ENCODE results near the gene DYDC2.
A peak's percentile ranks its signal among the peaks of the same experiment; 100 is the strongest.
"Not testable (repeated sequence)": the region's sequence is repeated elsewhere in the genome, so short reads cannot be mapped to it uniquely, and the experiment has no call there.

DYDC2 gene

GRCh38 chr10:80356563-80356988 lies at the start of gene DYDC2, which contains the start of gene DYDC1:
Gene DYDC2 (plus strand): TSS chr10:80356781. CDS start chr10:80362444, 5,663 bp downstream.
Gene DYDC1 (minus strand): TSS chr10:80356755. CDS start chr10:80352601, 4,154 bp downstream.
- DNase-seq = peak; percentile 5

- no peak for DNase-seq
Measured at GRCh38 chr10:80313523-80313922, 43.1 kb upstream of the DYDC2 start.

- no peak for DNase-seq
Measured at GRCh38 chr10:80315391-80315790, 41.2 kb upstream of the DYDC2 start.

- DNase-seq = no peak
Measured at GRCh38 chr10:80318742-80319141, 37.8 kb upstream of the DYDC2 start.

GRCh38 chr10:80319318-80319717 lies 37.3 kb upstream of the DYDC2 start:
- DNase-seq = no peak

GRCh38 chr10:80319725-80320290 lies 36.8 kb upstream of the DYDC2 start:
- DNase-seq = no peak

- no peak for DNase-seq
Measured at GRCh38 chr10:80320377-80320776, 36.2 kb upstream of the DYDC2 start.

- no peak for DNase-seq
Measured at GRCh38 chr10:80321183-80321582, 35.4 kb upstream of the DYDC2 start.

GRCh38 chr10:80322158-80322557 lies 34.4 kb upstream of the DYDC2 start:
- no peak for DNase-seq

- DNase-seq = no peak
Measured at GRCh38 chr10:80322711-80323110, 33.9 kb upstream of the DYDC2 start.

- DNase-seq = no peak
Measured at GRCh38 chr10:80323311-80323710, 33.3 kb upstream of the DYDC2 start.

GRCh38 chr10:80324086-80324485 lies 32.5 kb upstream of the DYDC2 start:
- no peak for DNase-seq

GRCh38 chr10:80324891-80325364 lies 31.7 kb upstream of the DYDC2 start:
- DNase-seq = no peak

GRCh38 chr10:80333983-80334382 lies 22.6 kb upstream of the DYDC2 start:
- no peak for DNase-seq

- DNase-seq = no peak
Measured at GRCh38 chr10:80344276-80344675, 12.3 kb upstream of the DYDC2 start.

GRCh38 chr10:80344912-80345311 lies 11.7 kb upstream of the DYDC2 start:
- no peak for DNase-seq

GRCh38 chr10:80350251-80350650 lies 6.3 kb upstream of the DYDC2 start:
- DNase-seq = no peak

GRCh38 chr10:80351220-80351619 lies 5.4 kb upstream of the DYDC2 start:
- DNase-seq = no peak

- DNase-seq = no peak
Measured at GRCh38 chr10:80356989-80357850, 639 bp downstream of the DYDC2 start.

- no peak for DNase-seq
Measured at GRCh38 chr10:80357851-80358125, 1.2 kb downstream of the DYDC2 start.

GRCh38 chr10:80358925-80359324 lies 2.3 kb downstream of the DYDC2 start:
- DNase-seq = not testable (repeated sequence)

GRCh38 chr10:80359644-80360043 lies 3.1 kb downstream of the DYDC2 start:
- no peak for DNase-seq

- DNase-seq = no peak
Measured at GRCh38 chr10:80365510-80365909, 8.9 kb downstream of the DYDC2 start.

- DNase-seq = no peak
Measured at GRCh38 chr10:80371467-80371866, 14.9 kb downstream of the DYDC2 start.

GRCh38 chr10:80372675-80373074 lies 16.1 kb downstream of the DYDC2 start:
- no peak for DNase-seq

Data from CD4-positive, alpha-beta T cell treated with Interleukin-17A for 1 hour (primary cell).